GM08714 (cell line): ENCODE measurements around the gene TMC7.
"Not testable (repeated sequence)": the region's sequence is repeated elsewhere in the genome, so short reads cannot be mapped to it uniquely, and the experiment has no call there.

Experiments
- H3K4me3 ChIP-seq: fragments of 200-500 bp; sonication (Bioruptor generic); 2 replicates; pipeline ENCODE4 v1.5.1; 2014; ENCODE audit warnings: mild to moderate bottlenecking, low read length, inconsistent platforms
- ZNF274 ChIP-seq: IDR thresholded peaks from 2 replicates; pipeline ENCODE4 v1.6.1; 2012; ENCODE audit warnings: mild to moderate bottlenecking, low read depth, low read length

Gene TMC7

DNA sequence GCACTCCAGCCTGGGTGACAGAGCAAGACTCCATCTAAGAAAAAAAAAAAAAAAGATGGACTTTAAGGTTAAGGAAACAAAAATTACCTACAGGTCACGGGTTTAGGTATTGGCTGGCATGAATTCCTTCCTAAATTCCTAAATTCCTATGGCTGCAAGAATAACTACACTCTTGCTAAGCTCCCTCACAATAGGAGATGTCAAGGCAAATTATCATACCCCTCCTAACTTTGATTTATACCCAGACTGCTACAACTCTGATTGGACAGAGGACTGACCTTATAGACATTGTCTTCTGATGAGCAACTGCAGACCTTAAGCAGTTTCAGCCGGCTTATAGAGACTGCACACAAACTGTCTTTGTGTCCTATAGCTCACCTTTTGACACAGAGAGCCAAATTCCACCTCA, 25.1 kb upstream of the TMC7 start:
- no peak for TF ChIP-seq ZNF274
- H3K4me3 ChIP-seq = no peak overlapping the region

GRCh38 chr16:18959031-18959505, 24.7 kb upstream of the TMC7 start:
- TF ChIP-seq ZNF274 = no peak

GRCh38 chr16:18965555-18965954, 18.2 kb upstream of the TMC7 start:
- no peak overlapping the region for H3K4me3 ChIP-seq
- TF ChIP-seq ZNF274 = no peak

More at GRCh38 chr16:18959031-18959505, 24.7 kb upstream of the TMC7 start:
- H3K4me3 ChIP-seq = no peak overlapping the region

GRCh38 chr16:18966791-18967190, 16.9 kb upstream of the TMC7 start:
- H3K4me3 ChIP-seq = no peak overlapping the region
- TF ChIP-seq ZNF274 = no peak

- peak overlapping the region; percentile 51; the same call in 1 of the 2 replicates for H3K4me3 ChIP-seq
These were observed 14.5 kb upstream of the TMC7 start for GRCh38 chr16:18969050-18969854.

GRCh38 chr16:18969855-18970240, 13.9 kb upstream of the TMC7 start:
- no peak overlapping the region for H3K4me3 ChIP-seq
- TF ChIP-seq ZNF274 = no peak

More at GRCh38 chr16:18969050-18969854, 14.5 kb upstream of the TMC7 start:
- no peak for TF ChIP-seq ZNF274

DNA sequence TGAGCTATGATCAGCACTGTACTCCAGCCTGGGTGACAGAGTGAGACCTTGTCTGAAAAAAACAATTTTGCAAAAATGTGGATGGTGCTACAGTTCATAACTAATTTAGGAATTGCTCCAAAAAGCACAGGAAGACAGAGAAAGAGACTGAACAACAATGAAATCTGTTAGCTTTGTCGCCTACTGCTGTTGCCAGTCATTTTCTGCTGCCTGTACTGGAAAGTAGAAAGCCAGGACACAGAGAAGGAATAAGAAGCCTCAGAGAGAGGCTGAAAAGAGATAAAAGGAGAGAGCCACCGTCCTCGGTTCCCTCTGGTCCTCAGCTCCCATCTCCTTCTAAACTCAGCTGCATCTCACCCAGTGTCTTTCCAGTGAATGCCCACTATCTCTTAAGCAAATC, 8.6 kb upstream of the TMC7 start:
- no peak for TF ChIP-seq ZNF274
- no peak overlapping the region for H3K4me3 ChIP-seq

GRCh38 chr16:18979936-18980335, 3.8 kb upstream of the TMC7 start:
- H3K4me3 ChIP-seq = no peak overlapping the region
- TF ChIP-seq ZNF274 = no peak

DNA sequence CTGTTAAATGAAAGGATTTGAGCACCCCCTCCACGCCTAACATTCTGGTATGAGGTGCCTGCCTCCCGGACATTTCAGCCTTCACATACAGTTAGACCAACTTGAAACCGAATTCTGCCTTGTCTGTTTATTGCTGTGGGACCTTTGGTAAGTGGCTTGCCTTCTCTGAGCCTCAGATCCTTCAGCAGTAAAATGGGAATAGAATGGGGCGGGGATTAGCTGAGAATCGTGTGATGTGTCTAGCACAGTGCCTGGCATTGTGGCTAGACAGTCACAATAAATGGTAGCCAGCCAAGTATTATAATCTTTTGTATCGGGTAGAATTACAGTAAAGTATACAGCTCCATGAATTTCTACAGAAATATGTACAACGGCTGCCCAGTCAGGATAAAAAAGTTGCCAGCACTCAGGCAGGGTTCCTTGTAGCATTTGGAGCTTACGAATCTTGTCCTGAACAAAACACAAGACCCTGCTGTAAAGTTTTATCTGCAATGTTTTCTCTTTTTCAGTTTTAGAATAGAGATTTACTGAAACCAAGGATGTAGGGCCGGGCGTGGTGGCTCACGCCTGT, 786 bp downstream of the TMC7 start:
- H3K4me3 ChIP-seq = no peak overlapping the region
- TF ChIP-seq ZNF274 = no peak

GRCh38 chr16:18985256-18985655, 1.5 kb downstream of the TMC7 start:
- not testable (repeated sequence) for H3K4me3 ChIP-seq

GRCh38 chr16:18991731-18992130, 8.0 kb downstream of the TMC7 start:
- H3K4me3 ChIP-seq = not testable (repeated sequence)

GRCh38 chr16:18993531-18993930, 9.8 kb downstream of the TMC7 start:
- not testable (repeated sequence) for H3K4me3 ChIP-seq

DNA sequence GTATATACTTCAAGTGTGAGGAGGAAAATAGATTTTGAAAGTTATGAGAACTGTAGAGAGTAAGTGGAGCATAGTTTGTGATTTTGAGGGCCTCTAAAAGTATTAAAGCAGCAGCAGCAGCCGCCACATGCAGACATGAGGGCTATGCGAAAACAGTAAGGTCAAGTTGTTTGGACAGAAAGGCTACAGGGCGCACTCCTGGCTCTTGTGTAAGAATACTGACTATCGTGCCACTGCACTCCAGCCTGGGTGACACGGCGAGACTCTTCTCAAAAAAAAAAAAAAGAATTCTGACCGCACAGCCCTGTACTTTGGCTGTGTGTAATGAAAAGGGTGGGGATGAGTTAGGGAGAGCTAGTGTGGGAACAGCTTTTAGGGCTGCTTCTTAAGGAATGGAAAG, 10.4 kb downstream of the TMC7 start:
- not testable (repeated sequence) for H3K4me3 ChIP-seq

GRCh38 chr16:18995406-18995805, 11.7 kb downstream of the TMC7 start:
- not testable (repeated sequence) for H3K4me3 ChIP-seq

DNA sequence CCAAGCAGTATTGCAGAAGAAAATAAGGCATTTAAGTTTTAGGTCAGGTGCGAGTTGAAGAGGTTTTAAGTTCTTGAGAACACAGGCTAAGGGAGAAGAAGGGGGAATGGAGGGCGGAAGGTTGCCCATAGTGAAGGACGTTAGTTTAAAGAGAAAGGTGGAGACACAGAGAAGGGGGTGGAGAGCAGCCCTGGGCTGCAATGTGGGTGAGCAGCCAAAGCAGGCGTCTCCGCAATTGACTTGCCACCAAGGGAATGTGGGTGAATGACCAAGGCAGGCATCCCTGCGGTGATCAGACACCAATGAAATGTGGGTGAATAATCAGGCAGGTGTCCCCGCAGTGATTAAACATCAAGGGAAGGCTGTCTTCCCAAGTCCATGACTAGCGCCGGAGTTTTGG, 12.8 kb downstream of the TMC7 start:
- H3K4me3 ChIP-seq = not testable (repeated sequence)

DNA sequence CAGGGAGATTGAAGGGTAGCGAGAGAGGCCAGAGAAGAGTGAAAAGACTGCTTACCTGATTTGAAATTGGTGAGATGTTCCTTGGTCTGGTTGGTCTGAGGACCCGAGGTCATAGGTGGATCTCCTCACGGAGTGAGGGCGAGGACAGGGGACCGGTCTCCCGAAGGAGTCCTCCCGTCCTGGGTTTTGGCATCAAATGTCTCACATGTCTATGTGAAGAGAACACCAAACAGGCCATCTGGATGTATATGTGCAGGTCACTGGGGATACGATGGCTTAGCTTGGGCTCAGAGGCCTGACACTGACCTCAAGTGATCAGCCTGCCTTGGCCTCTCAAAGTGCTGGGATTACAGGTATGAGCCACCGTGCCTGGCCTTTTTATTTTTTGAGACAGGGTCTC, 13.3 kb downstream of the TMC7 start:
- not testable (repeated sequence) for H3K4me3 ChIP-seq
